DMS114 treated with DMSO at 0.1 percent for 48 hours (cell line): ENCODE measurements around the gene ICA1.

ENCODE experiments used
- DNase-seq: peaks from one replicate; lab custom pipeline; 2025; ENCODE audit not compliant: unreplicated experiment; lab: John Stamatoyannopoulos, UW

Gene ICA1

DNA sequence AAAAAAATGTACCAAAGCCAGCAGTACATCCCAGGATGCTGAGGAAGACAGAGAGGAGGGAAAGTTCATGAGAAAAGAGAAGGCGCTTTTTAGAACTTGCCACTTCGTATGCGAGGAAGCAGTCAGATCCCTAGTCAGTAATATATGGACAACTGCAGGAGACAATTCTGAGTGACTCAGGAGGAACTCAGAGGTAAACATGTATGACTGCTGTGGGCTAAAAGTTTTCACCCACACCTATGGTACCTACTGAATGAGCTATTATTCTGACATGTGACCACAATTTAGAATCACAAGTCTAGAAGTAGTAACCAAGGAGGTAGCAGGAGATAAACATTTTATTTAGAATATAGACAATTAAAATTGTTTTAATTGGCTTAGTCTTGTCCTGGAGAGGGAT, 126.5 kb downstream of the ICA1 start:
- no peak for DNase-seq

DNA sequence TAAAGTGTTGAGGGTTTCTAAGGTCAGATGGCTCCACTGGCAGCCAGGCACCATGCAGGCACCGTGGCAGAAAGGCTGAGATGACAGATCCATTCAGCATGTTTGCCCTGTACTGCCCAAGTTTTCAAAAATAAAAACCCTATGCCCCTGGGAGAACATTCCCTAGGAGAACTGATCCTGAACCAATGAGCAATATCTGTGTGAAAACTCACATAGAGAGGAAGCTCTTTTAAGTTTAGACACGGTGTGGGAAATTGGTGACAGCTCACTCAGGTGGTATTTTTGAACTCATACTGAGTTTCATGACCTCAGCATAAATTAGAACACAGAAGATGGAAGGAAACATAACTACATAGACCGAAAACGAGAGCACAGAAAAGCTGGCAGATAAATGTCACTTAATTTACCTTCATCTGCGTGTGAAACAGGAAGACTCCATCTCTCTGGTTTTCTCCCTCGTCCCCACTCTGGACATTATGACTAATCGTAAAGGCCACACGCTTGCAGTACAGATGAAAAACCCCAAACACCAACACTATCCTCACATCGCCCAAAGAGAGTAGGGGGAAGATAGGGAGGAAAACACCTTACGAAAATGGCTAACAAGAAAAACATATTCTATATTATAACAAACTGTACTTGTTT, 127.8 kb downstream of the ICA1 start:
- DNase-seq = no peak

DNA sequence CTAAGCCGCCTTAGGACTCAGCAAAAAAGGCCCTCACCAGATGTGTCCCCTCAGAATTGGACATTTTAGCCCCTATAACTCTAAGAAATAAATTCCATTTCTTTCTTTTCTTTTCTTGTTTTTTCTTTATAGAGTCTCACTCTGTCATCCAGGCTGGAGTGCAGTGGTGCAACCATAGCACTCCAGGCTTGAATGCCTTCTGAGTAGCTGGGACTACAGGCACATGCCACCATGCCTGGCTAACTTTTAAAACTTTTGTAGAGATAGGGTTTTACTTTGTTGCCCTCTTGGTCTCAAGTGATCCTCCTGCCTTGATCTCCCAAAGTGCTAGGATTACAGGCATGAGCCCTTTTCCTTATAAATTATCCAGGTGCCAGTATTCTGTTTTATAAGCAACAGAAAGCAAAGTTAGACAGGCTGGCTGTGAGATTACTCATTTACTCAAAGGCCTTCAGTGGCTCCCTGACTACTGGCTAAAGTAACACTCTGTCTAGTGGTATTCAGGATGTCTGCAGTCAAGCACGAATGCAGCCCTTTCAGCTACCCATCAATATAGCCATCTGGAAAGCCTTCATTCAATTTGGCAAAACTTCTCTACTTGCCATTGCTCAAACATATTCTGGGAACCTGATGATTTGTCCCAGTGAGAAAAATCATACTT, 128.6 kb downstream of the ICA1 start:
- no peak for DNase-seq

DNA sequence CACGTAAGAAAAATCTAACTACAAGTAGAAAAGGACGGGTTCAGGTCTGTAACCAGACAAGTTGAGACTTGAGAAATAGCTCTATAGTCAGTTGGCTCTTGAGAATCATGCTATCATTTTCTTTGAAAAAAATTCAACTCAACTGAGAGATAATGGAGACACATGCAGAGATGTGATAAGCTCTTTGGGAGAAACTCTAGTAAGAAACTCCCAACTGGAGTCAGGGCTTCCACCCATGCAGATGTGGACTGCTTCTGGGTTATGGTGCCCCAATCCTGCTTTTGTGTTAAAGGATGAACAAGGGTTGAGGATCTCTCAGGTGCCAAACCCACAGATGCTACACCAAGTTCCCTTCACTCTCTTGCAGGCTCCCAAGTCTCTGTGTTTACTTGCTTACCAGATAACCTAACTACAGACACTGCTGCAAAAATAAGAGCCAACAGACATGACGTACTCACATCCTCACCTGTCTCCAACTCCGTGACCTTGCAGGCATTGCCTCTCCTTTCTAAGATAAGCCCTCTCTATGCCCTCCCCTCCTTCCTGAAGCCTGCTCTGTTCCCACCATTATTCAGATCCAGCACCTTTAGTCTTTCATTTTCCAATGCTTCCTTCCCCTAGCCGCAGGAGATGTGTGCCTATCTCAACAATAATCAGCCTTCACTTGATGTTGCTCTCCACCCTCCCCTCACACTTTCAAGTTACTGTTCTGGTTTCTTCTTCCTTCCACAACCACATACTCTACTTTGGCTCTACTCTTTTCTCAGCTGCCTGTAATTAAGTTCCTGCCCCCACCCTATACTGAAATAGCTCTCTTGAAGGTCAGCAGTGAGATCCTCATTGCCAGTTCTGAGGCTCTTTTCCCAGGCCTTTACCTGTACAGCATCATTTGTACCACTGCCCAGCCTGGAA, 130.0 kb downstream of the ICA1 start:
- no peak for DNase-seq

DNA sequence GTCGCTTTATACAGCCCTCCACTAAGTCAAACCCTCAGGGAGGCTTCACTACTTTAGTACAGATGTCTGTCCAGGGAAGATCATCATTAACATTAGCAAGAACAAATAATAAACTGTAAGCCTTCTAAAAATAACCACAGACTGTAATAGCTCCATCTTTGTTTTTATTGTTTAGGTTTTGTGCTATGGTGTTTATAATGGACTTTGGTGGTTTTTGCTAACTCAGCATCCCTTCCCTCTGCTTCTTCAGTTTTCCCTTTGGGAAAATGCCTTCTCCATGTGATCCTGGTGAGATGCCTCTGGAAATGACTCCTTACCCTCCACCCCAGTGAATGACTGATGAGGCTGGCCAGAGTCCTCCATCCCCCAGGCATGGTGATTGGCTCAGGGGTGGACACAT, 131.3 kb downstream of the ICA1 start:
- no peak for DNase-seq

DNA sequence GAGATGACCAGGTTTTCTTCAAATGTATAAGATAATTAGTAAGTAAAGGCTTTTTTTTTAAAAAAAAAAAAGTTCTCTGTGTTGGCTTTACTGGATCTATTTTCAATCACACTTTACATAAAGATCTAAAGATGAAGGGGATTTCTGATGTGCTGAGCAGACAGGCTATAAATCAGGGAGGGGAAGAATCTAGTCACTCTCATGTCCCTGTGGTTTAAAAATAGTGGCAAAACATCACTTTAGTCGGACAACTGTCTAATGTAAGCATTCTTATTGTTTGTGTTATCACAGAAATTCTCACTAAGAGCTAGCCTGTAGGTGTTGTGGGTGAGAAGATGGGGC, 132.7 kb downstream of the ICA1 start:
- no peak for DNase-seq

DNA sequence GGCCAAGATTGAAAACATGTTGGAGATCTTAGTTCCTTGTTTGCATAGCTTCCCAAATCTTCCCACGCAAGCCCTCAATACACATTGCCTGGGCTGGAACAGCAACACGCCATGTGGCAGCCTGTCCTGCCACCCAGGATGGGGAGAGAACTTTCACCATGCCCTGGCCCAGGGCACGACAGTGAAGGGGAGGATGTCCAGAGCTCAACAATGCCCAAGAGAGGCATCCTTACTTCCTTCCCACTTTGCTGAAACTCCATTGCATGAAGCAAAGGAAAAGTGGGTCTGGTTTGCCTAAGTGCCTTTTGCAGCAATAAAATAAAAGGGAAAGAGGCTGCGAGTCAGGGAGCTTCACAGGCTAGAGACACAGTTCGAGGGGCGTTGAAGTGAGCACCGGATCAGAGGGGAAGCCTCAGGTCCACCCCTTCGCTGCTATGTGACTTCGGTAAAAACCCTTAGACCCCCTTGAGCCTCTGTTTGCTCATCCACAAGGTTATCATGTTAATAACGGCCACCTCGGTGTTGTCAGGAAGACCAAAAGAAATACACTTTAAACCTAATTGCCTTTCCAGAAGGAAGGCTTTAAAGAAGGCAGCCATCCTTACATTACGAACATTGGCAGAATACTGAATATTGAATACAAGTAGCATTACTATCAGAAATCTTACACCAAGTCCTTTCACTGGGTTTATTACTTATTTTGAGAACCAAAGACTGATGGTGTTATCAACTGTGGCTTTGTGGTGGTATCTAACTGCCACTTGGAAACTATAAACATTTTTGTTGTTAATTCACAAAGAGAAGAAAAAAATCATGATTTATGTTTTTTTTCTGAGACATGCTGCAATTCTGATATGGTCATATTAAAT, 133.3 kb downstream of the ICA1 start:
- no peak for DNase-seq

DNA sequence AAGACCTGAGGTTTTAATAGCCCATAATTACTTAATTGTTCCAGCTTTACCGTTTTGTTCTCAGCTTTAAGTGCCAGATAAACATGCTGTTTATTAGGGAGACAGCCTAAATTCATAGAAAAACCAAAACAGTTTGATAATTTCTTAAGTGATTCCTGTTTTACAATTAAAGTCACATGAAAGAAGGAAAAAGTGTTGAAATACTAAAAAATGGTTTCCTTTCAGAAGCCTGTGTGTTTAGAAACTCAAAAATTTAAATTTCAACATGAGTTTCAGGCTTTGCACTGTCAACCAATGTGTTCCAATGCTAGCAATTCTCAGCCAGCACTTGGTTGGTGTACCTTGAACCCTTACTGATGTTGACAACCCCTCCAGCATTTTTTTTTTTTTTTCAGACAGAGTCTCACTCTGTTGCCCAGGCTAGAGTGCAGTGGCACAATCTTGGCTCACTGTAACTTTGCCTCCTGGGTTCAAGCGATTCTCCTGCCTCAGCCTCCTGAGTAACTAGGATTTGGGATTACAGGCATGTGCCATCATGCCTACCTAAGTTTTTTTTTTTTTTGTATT, 135.3 kb downstream of the ICA1 start:
- no peak for DNase-seq

DNA sequence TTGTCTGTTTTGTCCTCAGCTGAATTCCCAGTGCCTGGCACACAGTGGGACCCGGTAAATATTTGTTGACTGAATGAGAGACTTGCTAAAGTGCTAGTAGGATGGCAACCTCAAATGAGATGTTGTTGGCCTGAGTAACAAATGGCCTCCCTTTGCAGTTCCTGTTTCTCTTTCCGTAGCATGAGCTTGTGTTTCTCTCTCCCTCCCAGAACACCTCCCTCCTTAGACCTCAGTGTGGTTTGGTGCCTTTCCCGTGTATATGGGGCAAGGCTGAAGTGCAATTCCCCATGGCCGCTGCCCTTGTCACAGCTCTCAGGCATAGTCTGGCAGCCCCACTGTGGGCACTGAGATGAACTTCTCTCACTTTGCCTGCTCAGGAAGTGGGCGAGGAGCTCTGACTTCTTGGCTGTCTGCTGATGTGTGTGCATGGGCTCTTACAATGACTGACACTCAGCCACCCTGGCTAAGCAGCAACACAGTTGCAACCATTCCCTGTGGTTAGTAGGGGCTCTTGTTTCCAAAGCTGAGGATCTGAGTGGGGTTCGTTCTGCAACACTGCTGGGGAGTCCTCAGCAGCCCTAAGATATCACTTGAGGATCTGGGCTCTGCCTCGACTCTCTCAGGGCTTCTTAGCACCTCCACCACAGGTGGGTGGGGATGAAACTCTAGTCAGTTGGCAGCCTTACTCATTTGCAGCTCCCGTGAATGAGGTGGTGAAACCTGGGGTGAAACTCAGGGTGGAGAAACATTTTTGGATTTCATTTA, 136.1 kb downstream of the ICA1 start:
- no peak for DNase-seq

DNA sequence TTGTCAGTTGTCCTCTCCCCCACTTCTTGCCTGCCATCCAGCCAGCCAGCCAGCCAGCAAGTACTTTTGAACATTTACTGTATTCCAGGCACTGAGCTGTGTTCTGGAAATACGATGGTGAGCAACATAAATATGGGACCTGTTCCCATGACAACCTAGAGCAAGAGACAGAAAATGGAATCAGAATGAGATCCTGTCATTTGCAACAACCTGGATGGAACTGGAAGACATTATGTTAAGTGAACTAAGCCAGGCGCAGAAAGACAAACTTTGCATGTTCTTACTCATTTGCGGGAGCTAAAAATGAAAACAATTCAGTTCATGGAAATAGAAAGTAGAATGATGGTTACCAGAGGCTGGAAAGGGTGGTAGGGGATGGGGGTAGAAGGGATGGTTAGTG, 140.7 kb downstream of the ICA1 start:
- no peak for DNase-seq

DNA sequence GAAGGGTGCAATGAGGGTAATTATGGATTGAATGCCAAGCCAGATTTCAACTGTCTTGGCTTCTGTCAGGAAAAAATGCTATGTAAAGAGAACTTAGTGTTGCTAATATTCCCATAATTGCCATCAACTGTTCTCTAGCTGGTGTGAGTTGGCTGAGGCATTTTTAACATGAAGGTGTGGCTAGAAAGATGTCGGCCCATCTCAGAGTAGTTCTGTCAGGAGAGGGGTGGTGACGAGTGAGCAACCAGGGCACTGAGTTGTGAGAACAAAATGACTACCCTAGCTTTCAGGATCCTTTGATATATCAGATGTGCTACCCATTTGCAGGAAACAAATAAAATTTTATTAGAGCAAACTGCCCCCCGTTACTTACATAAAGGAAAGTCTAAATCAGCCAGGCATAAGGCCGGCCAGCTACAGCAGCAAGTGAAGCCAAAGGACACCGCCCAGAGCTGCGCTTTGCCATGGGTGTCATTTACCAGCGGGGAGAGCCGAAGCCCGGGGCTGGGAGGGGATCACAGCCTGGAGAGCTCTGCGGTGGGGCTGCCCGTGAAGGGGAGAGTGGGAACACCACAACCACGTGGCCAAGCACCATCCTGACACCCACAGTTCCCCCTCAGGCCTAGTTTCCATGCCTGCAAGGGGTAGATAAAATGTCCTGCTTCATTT, 141.4 kb downstream of the ICA1 start:
- DNase-seq = no peak

DNA sequence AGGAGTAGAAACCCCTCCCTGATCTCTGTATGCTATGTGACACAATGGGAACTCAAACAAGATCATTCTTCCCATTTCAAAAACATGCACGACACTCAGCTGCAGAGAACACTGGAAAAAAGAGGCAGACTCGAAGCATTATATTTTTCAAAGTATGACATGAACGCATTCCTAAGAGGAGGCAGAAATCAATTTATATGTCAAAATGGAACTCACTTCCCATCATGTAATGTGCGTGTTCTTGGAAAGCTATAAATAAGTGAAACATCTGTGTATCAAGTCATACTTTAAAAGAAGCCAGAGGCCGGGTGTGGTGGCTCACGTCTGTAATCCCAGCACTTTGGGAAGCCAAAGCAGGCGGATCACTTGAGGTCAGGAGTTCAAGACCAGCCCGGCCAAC, 142.7 kb downstream of the ICA1 start:
- DNase-seq = no peak

DNA sequence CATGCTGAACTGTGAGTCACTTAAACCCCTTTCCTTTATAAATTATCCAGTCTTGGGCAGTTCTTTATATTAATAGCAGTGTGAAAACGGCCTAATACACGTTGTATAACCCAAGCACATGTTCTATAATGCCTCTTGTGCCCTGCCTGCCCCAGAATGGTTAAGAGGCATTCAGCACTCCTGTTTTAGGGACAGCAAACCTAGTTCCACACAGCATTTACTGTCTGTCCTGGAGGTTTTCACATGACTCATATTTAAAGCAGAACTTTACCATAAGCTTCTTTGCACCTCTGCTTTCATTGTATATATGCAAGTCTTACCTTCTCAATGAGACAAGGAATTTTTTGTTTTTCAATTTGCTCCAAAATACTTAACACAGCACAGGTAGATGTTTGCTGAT, 144.8 kb downstream of the ICA1 start:
- DNase-seq = no peak

DNA sequence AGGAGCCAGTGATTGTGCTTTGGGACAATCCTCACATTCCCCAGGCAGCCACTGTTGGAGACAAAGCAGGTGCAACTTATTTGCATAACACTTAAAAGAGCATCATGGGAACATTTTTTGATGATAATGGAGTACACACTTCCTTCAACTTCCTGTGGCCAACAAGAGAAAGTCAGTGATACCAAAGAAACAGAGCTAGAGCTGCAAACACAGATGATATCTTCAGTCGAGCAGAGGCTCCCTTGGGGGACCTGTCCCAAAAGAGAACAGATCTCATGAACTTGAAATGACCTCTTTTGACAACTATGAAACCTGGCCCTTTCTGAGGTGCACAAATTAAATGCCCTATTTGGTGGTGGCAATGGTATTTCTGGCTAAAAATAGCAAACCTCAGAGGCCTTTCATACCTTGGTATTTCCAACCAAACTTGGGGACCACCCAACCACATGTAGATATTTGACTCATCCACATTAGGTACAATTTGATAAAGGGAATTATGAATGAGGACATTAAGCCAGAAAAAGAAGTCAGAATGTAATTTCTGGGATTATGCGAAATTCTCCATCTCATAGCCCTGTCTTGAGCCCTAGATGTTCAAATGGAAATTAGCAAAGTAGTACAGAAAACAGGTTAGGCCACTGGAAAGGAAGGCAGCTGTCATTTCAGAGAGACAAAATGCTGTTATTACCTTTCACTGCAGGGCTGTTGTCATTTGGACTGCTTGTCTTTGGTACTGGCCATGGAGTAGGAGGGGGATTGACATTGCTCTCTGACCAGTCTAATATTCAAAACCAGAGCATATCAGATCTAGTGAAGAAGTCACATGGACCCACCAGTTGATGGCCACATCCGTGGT, 146.2 kb downstream of the ICA1 start:
- no peak for DNase-seq

DNA sequence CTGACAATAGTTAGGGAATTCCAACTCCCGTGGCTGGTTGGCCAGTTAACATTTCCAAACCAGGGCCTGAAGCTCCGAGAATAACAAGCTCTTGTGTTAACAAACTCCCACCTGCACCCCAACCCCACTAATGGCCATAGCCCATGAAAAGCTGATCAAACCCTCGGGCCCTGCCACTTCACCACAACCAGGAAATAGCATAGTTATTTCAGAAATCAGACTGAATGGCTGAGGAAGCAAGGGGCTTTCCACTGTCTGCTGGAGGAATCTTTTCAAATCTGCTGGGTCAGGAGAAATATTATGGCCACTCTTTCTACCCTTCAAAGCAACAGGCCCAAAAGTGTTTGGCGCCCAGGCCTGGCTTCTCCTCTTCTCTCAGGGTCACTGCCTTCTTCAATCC, 147.8 kb downstream of the ICA1 start:
- no peak for DNase-seq

DNA sequence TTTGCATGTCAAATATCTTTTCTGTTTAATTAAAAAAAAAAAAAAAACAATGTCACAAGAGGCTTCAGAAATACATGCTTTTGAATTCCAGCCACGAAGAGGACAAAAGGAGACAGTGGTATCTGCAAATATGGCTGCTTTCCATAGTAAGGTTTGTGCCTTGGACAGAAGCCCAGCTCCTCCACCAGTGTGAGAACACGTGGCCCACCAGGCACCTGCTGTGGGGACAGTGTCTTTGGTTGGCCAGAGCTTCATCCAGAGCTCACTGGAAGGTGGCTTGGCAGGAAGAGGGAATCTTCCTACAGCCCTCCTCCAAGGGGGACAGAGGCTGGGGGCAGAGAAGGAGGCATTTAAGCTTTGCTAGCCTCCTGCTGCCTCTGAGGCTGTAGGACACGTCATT, 148.8 kb downstream of the ICA1 start:
- no peak for DNase-seq

DNA sequence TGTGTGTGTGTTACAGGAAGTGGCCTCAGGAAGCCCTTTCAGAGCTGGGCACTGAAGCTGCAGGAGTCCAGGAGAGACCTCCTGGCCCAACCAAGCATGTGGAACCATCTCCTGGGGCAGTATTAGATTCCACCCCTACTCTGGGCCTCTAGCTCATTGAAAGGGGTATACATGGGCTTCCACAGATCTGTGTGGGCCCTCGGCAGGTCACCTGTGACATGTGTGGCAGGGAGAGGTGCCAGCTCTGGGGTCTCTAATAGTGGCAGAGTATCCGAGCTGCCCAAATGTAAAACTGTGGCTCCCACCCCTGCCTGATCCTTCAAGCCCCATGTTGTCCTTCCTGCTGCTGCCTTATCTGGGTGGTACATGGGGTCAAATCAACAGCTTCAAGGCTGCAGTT, 149.3 kb downstream of the ICA1 start:
- no peak for DNase-seq

DNA sequence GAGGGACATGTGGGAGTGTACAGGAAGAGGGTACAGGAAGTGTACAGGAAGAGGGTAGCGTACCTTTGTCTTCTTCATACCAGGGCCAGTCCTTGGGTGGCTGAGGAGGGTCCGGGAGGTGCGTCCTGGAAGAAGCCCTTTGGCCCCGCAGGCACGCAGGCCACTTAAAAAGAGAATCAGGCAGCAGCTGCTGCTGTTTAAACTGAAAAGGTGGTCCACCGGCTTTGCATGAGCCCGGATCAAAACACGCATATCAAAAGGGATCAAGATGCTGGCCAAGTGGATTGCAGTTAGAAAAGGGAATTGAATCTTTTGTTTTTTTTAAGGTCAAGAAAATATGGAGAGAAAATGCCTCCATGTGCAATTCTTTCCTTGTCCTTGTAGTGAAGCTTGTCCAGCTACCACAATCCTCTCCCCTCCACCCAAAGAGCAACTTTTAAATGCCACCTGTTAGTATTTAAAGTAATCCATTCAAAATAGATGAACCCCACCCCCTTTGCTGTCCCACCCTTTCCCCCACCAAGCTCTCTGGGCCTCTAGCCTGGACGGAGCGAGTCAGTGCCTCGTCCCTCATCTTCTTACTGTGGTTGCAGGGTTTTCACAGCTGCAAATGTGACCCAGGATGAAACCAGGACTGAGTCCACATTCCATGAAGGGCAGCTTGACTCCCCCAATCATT, 150.5 kb downstream of the ICA1 start:
- DNase-seq = no peak
